SK-N-SH treated with all-trans-retinoic acid at 6 μM for 48 hours (cell line): ENCODE data around the gene COL24A1.

Source experiments
- ARNTL ChIP-seq: fragments of 450-650 bp; formaldehyde crosslinking; IDR thresholded peaks from 2 replicates; pipeline ENCODE4 v1.5.0; 2020; ENCODE audit warnings: low read depth, mild to moderate bottlenecking, moderate library complexity, borderline replicate concordance
- BACH2 ChIP-seq: fragments of 250-450 bp; sonication (Bioruptor Pico); IDR thresholded peaks from 2 replicates; pipeline ENCODE4 v1.9.0; 2021; ENCODE audit warnings: mild to moderate bottlenecking, borderline replicate concordance
- CREB5 ChIP-seq: fragments of 250-450 bp; sonication (Bioruptor Pico); IDR thresholded peaks from 2 replicates; pipeline ENCODE4 v1.5.1; 2020; ENCODE audit warnings: low read depth, mild to moderate bottlenecking, moderate library complexity
- CSRNP3 ChIP-seq: fragments of 250-450 bp; sonication (Bioruptor Pico); IDR thresholded peaks from 2 replicates; pipeline ENCODE4 v1.5.1; 2021; ENCODE audit warnings: mild to moderate bottlenecking, moderate library complexity
- GLIS3 ChIP-seq: fragments of 250-450 bp; sonication (Bioruptor Pico); IDR thresholded peaks from 2 replicates; pipeline ENCODE4 v1.5.0; 2020; ENCODE audit warnings: mild to moderate bottlenecking, moderate library complexity
- OSR1 ChIP-seq: fragments of 250-450 bp; sonication (Bioruptor Pico); IDR thresholded peaks from 2 replicates; pipeline ENCODE4 v1.8.0; 2022; ENCODE audit warnings: moderate library complexity, mild to moderate bottlenecking, inconsistent platforms
- SNAI2 ChIP-seq: fragments of 250-450 bp; sonication (Bioruptor Pico); IDR thresholded peaks from 2 replicates; pipeline ENCODE4 v1.5.0; 2020; ENCODE audit warnings: mild to moderate bottlenecking, moderate library complexity
- TCF4 ChIP-seq: fragments of 250-450 bp; sonication (Bioruptor Pico); IDR thresholded peaks from 2 replicates; pipeline ENCODE4 v1.8.0; 2021; ENCODE audit warnings: mild to moderate bottlenecking, moderate library complexity, borderline replicate concordance
- TOX ChIP-seq: fragments of 250-450 bp; sonication (Bioruptor Pico); IDR thresholded peaks from 2 replicates; pipeline ENCODE4 v1.8.0; 2021; ENCODE audit warnings: mild to moderate bottlenecking, moderate library complexity, borderline replicate concordance

- no peak for TF ChIP-seq TOX (CRISPR knock-in tag)
- TF ChIP-seq CSRNP3: no peak
- TF ChIP-seq SNAI2: no peak
- TF ChIP-seq OSR1 (CRISPR knock-in tag): no peak
- TF ChIP-seq ARNTL (CRISPR knock-in tag): no peak
- TF ChIP-seq CREB5: no peak
- TF ChIP-seq GLIS3 (CRISPR knock-in tag): no peak
- TF ChIP-seq TCF4: no peak
- no peak for TF ChIP-seq BACH2
Observed at GRCh38 chr1:86104606-86105532, 51.7 kb downstream of the COL24A1 start.
